COLO668 (cell line): Measurements from ENCODE around the gene CHST5.

Experiments used
- DNase-seq: peaks from one replicate; lab custom pipeline; 2025; ENCODE audit not compliant: unreplicated experiment; lab: John Stamatoyannopoulos, UW

Gene CHST5

GRCh38 chr16:75479421-75479990 is 56.4 kb downstream of the CHST5 start:
- DNase-seq, result no peak
